Activated T-helper 1 cell treated with anti-CD3 and anti-CD28 coated beads, Interleukin-12 subunit alpha, Interleukin-12 subunit beta, Interleukin-2, Interleukin-4 antibody, amounts not matched to agents 30 ng/mL and 10 ng/mL and 1 ng/mL, durations not matched to agents 14 hours and 24 hours and 36 hours (primary cell): ENCODE results near the gene FKBP11. TPM values are rescaled to one million over a fixed set of nuclear protein-coding genes. Genes with fewer than 3 reads are reported as not detected.
"Not testable (repeated sequence)": the region's sequence is repeated elsewhere in the genome, so short reads cannot be mapped to it uniquely, and the experiment has no call there.

Experiments used
- DNase-seq: peaks from one replicate; pipeline ENCODE4 v3.0.0; 2021; ENCODE audit warnings: low spot score
- H3K27ac Mint-ChIP-seq: one replicate; pipeline ENCODE4 v1.8.0; 2021; ENCODE audit warnings: mild to moderate bottlenecking, mixed read lengths
- H3K27me3 Mint-ChIP-seq: one replicate; pipeline ENCODE4 v1.8.0; 2022; ENCODE audit warnings: mild to moderate bottlenecking, moderate library complexity, mixed read lengths; ENCODE audit not compliant: insufficient read depth
- H3K36me3 Mint-ChIP-seq: one replicate; pipeline ENCODE4 v1.8.0; 2021; ENCODE audit warnings: low read depth, mixed read lengths
- H3K4me1 Mint-ChIP-seq: one replicate; pipeline ENCODE4 v1.8.0; 2021; ENCODE audit warnings: low read depth, mixed read lengths
- H3K4me3 Mint-ChIP-seq: one replicate; pipeline ENCODE4 v1.8.0; 2021; ENCODE audit warnings: mild to moderate bottlenecking, moderate library complexity, mixed read lengths
- H3K9me3 Mint-ChIP-seq: one replicate; pipeline ENCODE4 v1.8.0; 2021; ENCODE audit warnings: mixed read lengths
- intact Hi-C: fragments of 100-400 bp; cut with micrococcal nuclease; formaldehyde crosslinking; loops from one replicate; pipeline ENCODE4 v1.15.1; 2024
- total RNA-seq: library from RNA; stranded (reverse); gene quantifications from 2 replicates; pipeline ENCODE4 v1.2.3, GENCODE V29; 2022

The FKBP11 gene
- total RNA-seq, 1 donor from 2014 or later = 67.9 TPM

- Mint-ChIP-seq H3K9me3 (no peaks in the 10 kb centered on the region), H3K36me3 (peaks cover 32% of the 10 kb centered on the region), H3K27ac (no peak overlapping the region), H3K4me1 (peaks cover 54% of the 10 kb centered on the region), H3K27me3 (no peaks in the 10 kb centered on the region), H3K4me3 (peak overlapping the region; percentile 89)
- intact Hi-C loops = no loop called here
- no peak for DNase-seq
These were observed 2.2 kb downstream of the FKBP11 start for GRCh38 chr12:48923117-48923516.

DNA sequence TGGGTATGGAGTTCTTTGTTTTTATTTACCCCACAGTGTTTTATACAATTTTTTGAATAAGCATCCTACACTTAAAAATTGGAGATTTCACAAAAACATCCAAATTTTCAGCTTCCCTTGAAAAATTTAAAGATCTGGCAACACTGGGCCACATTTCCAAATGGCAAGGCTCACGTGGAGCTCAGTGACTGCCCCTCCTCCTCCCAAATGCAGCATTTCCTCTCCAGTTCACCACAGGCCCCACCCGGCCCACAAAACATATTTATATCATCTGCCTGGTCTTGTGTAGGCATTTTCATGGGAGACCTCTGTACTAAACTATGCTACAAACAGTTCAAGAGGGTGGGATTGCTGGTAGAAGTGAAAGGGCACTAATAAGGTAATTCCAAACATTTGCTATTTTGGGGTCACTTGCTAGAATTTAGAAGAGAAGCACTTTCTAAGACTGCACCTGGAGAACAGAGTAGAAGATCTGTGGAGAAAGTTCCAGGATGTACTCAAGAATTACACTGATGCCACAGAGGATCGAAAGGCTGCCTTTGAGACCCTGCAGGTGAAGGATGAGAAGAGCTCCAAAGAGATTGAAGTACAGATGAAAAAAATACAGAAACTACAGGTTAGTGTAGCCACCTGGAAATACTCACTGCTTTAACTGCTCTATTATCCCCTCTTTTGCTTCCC is 7.3 kb downstream of the FKBP11 start:
- Mint-ChIP-seq H3K4me3 (peak overlapping the region; percentile 79), H3K27ac (peak overlapping the region; percentile 62), H3K4me1 (peaks cover 36% of the 10 kb centered on the region), H3K36me3 (peaks cover 20% of the 10 kb centered on the region), H3K27me3 (no peaks in the 10 kb centered on the region), H3K9me3 (no peaks in the 10 kb centered on the region)
- peak; percentile 16 for DNase-seq
- intact Hi-C loops = no loop called here

DNA sequence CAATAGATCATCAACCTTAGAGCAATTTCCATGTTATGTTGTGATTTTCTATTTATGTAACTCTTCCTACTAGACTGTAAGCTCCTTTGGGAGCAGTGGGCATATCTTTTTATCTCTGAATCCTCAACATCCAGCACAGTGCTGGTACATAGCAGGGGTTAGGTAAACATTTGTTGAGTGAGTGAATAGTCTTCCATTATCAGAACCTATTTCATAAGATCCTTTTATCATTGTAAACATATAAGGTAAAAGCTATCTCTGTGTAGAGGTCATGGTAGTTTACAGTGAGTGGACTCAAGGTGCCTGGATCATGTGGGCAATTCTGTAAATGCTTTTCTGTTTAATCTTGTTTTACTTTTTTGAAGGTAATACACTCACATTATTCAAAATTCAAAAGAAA is 15.1 kb downstream of the FKBP11 start:
- Mint-ChIP-seq H3K36me3 (peaks cover 1% of the 10 kb centered on the region), H3K27me3 (peaks cover 6% of the 10 kb centered on the region), H3K27ac (no peak overlapping the region), H3K9me3 (no peaks in the 10 kb centered on the region), H3K4me3 (no peak overlapping the region), H3K4me1 (no peaks in the 10 kb centered on the region)
- intact Hi-C loops = no loop called here
- DNase-seq = no peak

DNA sequence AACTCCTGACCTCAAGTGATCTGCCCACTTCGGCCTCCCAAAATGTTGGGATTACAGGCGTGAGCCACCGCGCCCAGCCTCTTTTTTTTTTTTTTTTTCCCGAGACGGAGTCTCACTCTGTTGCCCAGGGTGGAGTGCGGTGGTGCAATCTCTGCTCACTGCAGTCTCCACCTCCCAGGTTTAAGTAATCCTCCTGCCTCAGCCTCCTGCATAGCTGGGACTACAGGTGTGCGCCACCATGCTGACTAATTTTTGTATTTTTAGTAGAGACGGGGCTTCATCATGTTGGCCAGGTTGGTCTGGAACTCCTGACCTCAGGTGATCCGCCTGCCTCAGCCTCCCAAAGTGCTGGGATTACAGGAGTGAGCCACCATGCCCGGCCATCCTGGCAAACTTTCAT is 15.6 kb downstream of the FKBP11 start:
- H3K9me3 Mint-ChIP-seq, DNase-seq, H3K4me3 Mint-ChIP-seq, H3K4me1 Mint-ChIP-seq, intact Hi-C loops, H3K27ac Mint-ChIP-seq, H3K27me3 Mint-ChIP-seq, H3K36me3 Mint-ChIP-seq: not testable (repeated sequence)

DNA sequence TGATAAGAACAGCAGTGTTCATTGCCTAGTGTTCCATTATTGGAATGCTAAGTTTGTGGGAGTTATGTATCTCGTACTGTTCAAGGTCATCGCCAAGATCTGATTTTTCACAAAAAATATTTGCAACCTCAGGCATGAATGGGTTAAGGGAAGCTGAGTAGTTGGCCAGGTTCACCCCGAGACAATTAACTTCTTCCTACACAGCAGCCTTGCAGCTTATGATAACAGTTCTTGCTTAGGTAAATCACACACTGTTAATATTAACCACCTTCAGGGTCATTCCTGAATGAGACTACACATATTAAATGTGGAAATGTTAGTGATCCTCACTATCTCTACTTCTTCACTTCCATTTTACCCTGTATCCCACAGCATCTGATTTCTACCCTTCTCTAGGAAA is 18.0 kb downstream of the FKBP11 start:
- DNase-seq = no peak
- Mint-ChIP-seq H3K27me3 (peaks cover 10% of the 10 kb centered on the region), H3K4me3 (no peak overlapping the region), H3K36me3 (no peaks in the 10 kb centered on the region), H3K4me1 (peaks cover 14% of the 10 kb centered on the region), H3K27ac (no peak overlapping the region), H3K9me3 (no peaks in the 10 kb centered on the region)
- intact Hi-C loops = no loop called here

DNA sequence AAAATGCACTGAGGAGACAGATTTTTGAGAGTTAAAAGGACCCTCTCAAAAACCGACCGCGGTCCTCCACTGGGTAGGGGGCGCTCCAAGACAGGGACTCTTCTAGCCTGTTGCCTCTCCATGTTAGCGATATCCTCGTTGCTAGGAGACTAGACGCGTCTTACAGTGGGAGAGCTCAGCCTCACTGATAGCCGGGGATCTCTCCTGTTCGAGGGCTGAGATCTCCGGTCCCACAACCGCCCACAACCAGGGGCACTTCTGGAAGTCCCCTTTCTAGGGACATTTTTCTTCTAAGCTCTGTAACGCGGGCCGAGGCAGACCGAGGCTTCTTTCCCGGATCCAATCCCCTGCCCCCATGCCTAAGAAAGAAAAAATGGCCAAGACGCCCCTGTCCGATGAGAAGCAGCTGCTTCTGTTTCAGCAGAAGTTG is 21.3 kb downstream of the FKBP11 start:
- peak overlapping the region; percentile 71 for H3K27ac Mint-ChIP-seq
- H3K27me3 Mint-ChIP-seq = peaks cover 8% of the 10 kb centered on the region
- no peaks in the 10 kb centered on the region for H3K36me3 Mint-ChIP-seq
- peak overlapping the region; percentile 68 for H3K4me3 Mint-ChIP-seq
- intact Hi-C loops = loop anchor here (1.0 to 5.0 kb wide), 5 partner anchors 21 to 84 kb away; partner anchors contain the start of genes DDX23, FKBP11 and WNT1
- DNase-seq = peak; percentile 70
- no peaks in the 10 kb centered on the region for H3K9me3 Mint-ChIP-seq
- peaks cover 14% of the 10 kb centered on the region for H3K4me1 Mint-ChIP-seq

- peak overlapping the region; percentile 21 for H3K27ac Mint-ChIP-seq
- H3K9me3 Mint-ChIP-seq = no peaks in the 10 kb centered on the region
- intact Hi-C loops = loop anchor here (5.0 kb wide), 1 partner anchor 74 kb away; the partner anchor contains the start of gene WNT1
- H3K27me3 Mint-ChIP-seq = peaks cover 12% of the 10 kb centered on the region
- DNase-seq = no peak
- peaks cover 14% of the 10 kb centered on the region for H3K4me1 Mint-ChIP-seq
- peak overlapping the region; percentile 68 for H3K4me3 Mint-ChIP-seq
- no peaks in the 10 kb centered on the region for H3K36me3 Mint-ChIP-seq
These were observed 21.8 kb downstream of the FKBP11 start for GRCh38 chr12:48903363-48903981.

DNA sequence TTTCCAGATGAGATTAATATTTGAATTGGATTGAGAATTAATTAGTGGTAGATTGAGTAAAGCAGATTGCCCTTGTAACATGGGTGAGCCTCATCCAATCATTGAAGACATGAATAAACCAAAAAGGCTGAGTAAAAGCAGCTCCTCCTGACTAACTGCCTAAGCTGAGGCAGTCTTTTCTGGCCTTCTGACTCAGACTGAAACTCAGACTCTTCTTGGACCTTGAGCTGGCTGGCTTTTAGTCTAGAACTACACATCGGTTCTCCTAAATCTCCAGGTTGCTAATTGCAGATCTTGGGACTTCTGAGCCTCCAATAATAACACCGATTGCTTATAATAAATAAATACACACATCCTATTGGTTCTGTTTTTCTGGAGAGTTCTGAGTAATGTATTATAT is 24.0 kb downstream of the FKBP11 start:
- Mint-ChIP-seq H3K4me1 (peaks cover 14% of the 10 kb centered on the region), H3K36me3 (no peaks in the 10 kb centered on the region), H3K9me3 (no peaks in the 10 kb centered on the region), H3K4me3 (no peak overlapping the region), H3K27me3 (peaks cover 18% of the 10 kb centered on the region), H3K27ac (no peak overlapping the region)
- intact Hi-C loops = loop anchor here (5.0 kb wide), 1 partner anchor 76 kb away; the partner anchor contains the start of gene WNT1
- DNase-seq = no peak

GRCh38 chr12:48899651-48900050 is 25.6 kb downstream of the FKBP11 start:
- Mint-ChIP-seq H3K27ac (no peak overlapping the region), H3K4me1 (peaks cover 12% of the 10 kb centered on the region), H3K4me3 (no peak overlapping the region), H3K27me3 (peaks cover 22% of the 10 kb centered on the region), H3K36me3 (no peaks in the 10 kb centered on the region), H3K9me3 (no peaks in the 10 kb centered on the region)
- intact Hi-C loops = loop anchor here (5.0 kb wide), 1 partner anchor 78 kb away; the partner anchor contains the start of gene WNT1
- DNase-seq = no peak

DNA sequence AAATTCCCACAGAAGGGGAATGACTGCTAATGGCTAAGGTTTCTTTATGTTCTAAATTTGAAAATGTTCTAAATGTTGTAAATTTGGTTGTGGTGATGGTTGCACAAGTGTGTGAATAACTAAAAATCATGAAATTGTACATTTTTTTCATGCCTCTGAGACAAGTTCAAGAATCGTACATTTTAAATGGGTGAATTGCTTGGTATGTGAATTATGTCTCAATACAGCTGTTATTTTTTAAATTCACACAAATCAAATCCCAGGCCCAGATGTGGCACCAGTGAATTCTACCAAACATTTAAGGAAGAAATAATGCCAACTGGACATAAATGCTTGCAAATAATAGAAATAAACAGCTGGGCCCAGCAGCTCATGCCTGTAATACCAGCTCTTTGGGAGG is 31.0 kb downstream of the FKBP11 start:
- no peak for DNase-seq
- Mint-ChIP-seq H3K27me3 (peaks cover 41% of the 10 kb centered on the region), H3K4me1 (peaks cover 5% of the 10 kb centered on the region), H3K4me3 (no peak overlapping the region), H3K27ac (no peak overlapping the region), H3K9me3 (no peaks in the 10 kb centered on the region), H3K36me3 (no peaks in the 10 kb centered on the region)
- intact Hi-C loops = no loop called here

DNA sequence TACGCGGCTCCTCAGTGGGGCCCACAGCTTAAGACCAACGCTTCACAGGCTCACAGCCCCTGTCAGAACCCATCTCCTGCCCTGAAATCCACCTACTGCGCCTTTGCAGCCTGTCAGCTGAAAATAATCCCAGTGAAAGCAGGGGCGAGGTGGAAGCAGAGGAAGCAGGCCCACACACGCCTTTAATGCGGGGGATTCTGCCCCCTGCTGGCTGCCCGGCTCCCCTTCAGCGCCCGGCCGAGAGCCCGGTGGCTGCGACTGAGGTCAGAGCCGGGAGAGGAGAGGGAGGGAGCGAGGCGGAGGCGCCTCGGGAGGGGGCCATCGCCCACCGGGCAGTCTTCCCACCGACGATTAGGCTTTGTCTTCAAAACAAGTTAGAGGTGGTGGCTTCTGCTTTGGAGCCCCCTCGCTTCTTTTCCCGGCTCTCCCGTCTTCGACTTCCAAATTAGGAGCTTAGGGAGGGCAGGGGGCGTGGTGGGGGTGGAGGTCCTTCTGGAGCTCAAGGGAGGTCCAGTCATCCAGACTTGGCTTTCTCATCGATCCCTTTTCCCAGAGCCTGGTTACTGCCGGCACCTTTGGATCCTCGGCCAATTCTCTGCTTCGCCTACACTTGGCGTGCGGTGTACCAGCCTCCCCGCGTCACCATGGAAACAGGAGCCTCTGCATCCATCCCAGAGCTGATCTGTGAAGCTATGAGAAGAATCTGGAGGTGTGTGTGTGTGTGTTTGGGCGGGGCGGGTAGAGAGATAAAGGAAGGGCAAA is 34.5 kb downstream of the FKBP11 start:
- DNase-seq = peak; percentile 63
- peak overlapping the region; percentile 8 for H3K4me3 Mint-ChIP-seq
- peaks cover 5% of the 10 kb centered on the region for H3K4me1 Mint-ChIP-seq
- intact Hi-C loops = loop anchor here (1.0 to 2.0 kb wide), 2 partner anchors 24 to 38 kb away; no protein-coding TSS in a partner anchor
- no peak overlapping the region for H3K27ac Mint-ChIP-seq
- H3K9me3 Mint-ChIP-seq = no peaks in the 10 kb centered on the region
- H3K36me3 Mint-ChIP-seq = no peaks in the 10 kb centered on the region
- peaks cover 28% of the 10 kb centered on the region for H3K27me3 Mint-ChIP-seq

DNA sequence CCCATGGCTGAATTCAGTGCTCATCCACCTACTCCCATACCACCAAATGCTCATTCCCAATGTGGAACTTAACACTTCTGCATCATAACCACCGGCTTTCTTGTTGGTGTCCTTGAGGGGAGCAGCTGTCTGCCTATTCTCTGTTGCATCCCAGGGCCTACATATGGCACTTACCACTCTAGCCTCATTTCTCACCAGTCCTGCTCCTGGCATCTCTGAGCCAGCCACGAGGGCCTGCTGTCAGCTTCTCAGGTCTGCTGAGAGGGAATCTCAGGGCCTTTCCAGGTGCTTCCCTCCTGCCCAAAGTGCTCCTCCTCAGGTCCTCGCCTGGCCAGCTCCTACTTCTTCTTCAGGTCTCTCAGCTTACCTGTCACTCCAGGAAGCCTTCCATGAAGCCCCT is 35.6 kb downstream of the FKBP11 start:
- Mint-ChIP-seq H3K4me3 (no peak overlapping the region), H3K27me3 (peaks cover 22% of the 10 kb centered on the region), H3K9me3 (no peaks in the 10 kb centered on the region), H3K36me3 (no peaks in the 10 kb centered on the region), H3K27ac (no peak overlapping the region), H3K4me1 (peaks cover 5% of the 10 kb centered on the region)
- intact Hi-C loops = loop anchor here (1.0 to 2.0 kb wide), 2 partner anchors 23 to 36 kb away; no protein-coding TSS in a partner anchor
- DNase-seq = no peak
